H1 (cell line): ENCODE results near the gene WDR31. TPM values are rescaled to one million over a fixed set of nuclear protein-coding genes. Genes with fewer than 3 reads are reported as not detected.

ENCODE experiments used
- CTCF ChIA-PET: fragments of 300-600 bp; sonication (Branson Sonifier 250); formaldehyde crosslinking; loops from one replicate; lab custom pipeline; 2021; ENCODE audit not compliant: partially characterized antibody; lab: Charles Lee
- POLR2A ChIA-PET: fragments of 300-600 bp; sonication (Branson Sonifier 250); formaldehyde crosslinking; loops from one replicate; lab custom pipeline; 2021; ENCODE audit warnings: inconsistent platforms; ENCODE audit not compliant: partially characterized antibody; lab: Charles Lee
- DNase-seq, 2 experiments: peaks; one replicate each; pipeline versions ENCODE4 v3.0.0 to v3.0.0-alpha.2; 2010 to 2022; ENCODE audit warnings: low spot score in 2 of 2, low read depth in 1 of 2, mixed read lengths in 1 of 2
- FAIRE-seq: peaks from 2 replicates; lab custom pipeline; 2011; peaks lifted over from hg19 to GRCh38; lab: Jason Lieb, UNC
- H2AFZ ChIP-seq: 2 replicates; pipeline ENCODE4 v1.8.1; 2012; ENCODE audit warnings: low read length, inconsistent platforms
- H2AK5ac ChIP-seq: 2 replicates; pipeline ENCODE4 v1.6.1; 2013; ENCODE audit warnings: low read depth, low read length
- H2BK120ac ChIP-seq: replicated peaks from 2 replicates; pipeline ENCODE3; 2013; ENCODE audit warnings: low read depth, low read length, inconsistent platforms
- H2BK12ac ChIP-seq: 2 replicates; pipeline ENCODE4 v1.6.1; 2013; ENCODE audit warnings: low read depth, low read length
- H2BK15ac ChIP-seq: 2 replicates; pipeline ENCODE4 v1.6.1; 2013; ENCODE audit warnings: low read length
- H2BK20ac ChIP-seq: 2 replicates; pipeline ENCODE4 v1.6.1; 2013; ENCODE audit warnings: low read length
- H2BK5ac ChIP-seq: 2 replicates; pipeline ENCODE4 v1.6.1; 2013; ENCODE audit warnings: low read depth, low read length
- H3K14ac ChIP-seq: 2 replicates; pipeline ENCODE4 v1.6.1; 2013; ENCODE audit warnings: inconsistent platforms; ENCODE audit not compliant: insufficient read length
- H3K18ac ChIP-seq: 2 replicates; pipeline ENCODE4 v1.6.1; 2013; ENCODE audit warnings: low read length; ENCODE audit errors: extremely low read depth
- H3K23ac ChIP-seq: 2 replicates; pipeline ENCODE4 v1.6.1; 2013; ENCODE audit warnings: inconsistent platforms; ENCODE audit not compliant: insufficient read length
- H3K23me2 ChIP-seq: 2 replicates; pipeline ENCODE4 v1.6.1; 2013; ENCODE audit warnings: low read depth, low read length
- H3K27ac ChIP-seq: 2 replicates; pipeline ENCODE4 v1.6.1; 2011; ENCODE audit warnings: low read depth, low read length, inconsistent platforms
- H3K27me3 ChIP-seq, 4 experiments: replicated peaks in 1 of 4; 1 replicate in 1 of 4; 2 replicates in 3 of 4; pipeline versions ENCODE4 v1.6.1 to v1.8.1; 2011 to 2013; ENCODE audit warnings: low read length in 3 of 4, mild to moderate bottlenecking in 3 of 4, inconsistent platforms in 2 of 4, mixed read lengths in 2 of 4, moderate library complexity in 1 of 4; ENCODE audit not compliant: control insufficient read depth in 3 of 4, insufficient read depth in 3 of 4; ENCODE audit errors: extremely low read depth in 1 of 4
- H3K36me3 ChIP-seq, 4 experiments: 2 replicates each; pipeline versions ENCODE4 v1.6.1 to v1.8.1; 2011 to 2013; ENCODE audit warnings: mild to moderate bottlenecking in 4 of 4, low read length in 3 of 4, moderate library complexity in 2 of 4, control low read depth in 1 of 4, inconsistent platforms in 1 of 4; ENCODE audit not compliant: insufficient read depth in 4 of 4, control insufficient read depth in 2 of 4
- H3K4ac ChIP-seq: replicated peaks from 2 replicates; pipeline ENCODE3; 2013; ENCODE audit warnings: low read length, low read depth, mixed read lengths, inconsistent platforms; ENCODE audit not compliant: insufficient read length
- H3K4me1 ChIP-seq, 4 experiments: replicated peaks in 1 of 4; 1 replicate in 1 of 4; 2 replicates in 3 of 4; pipeline versions ENCODE4 v1.6.1 to v1.8.1; 2011 to 2013; ENCODE audit warnings: low read length in 3 of 4, inconsistent platforms in 2 of 4, mixed read lengths in 1 of 4; ENCODE audit not compliant: insufficient read depth in 4 of 4, control insufficient read depth in 3 of 4
- H3K4me2 ChIP-seq, 2 experiments: 2 replicates each; pipeline versions ENCODE4 v1.6.1 to v1.8.1; 2011 to 2013; ENCODE audit warnings: low read depth in 2 of 2, low read length in 2 of 2, control low read depth in 1 of 2, inconsistent platforms in 1 of 2, mild to moderate bottlenecking in 1 of 2; ENCODE audit not compliant: insufficient read depth in 1 of 2
- H3K4me3 ChIP-seq, 4 experiments: fragments of 200-600, 300-600 bp in 1 of 4; sonication (generic), shearing (Covaris generic), sonication (Bioruptor Twin) in 1 of 4; 2 replicates each; pipeline versions ENCODE4 v1.5.1 to v1.8.1; 2011 to 2016; ENCODE audit warnings: low read length in 4 of 4, low read depth in 3 of 4, control low read depth in 2 of 4, inconsistent platforms in 2 of 4, mild to moderate bottlenecking in 2 of 4, mixed read lengths in 1 of 4, moderate library complexity in 1 of 4; ENCODE audit not compliant: insufficient read depth in 2 of 4; ENCODE audit errors: extremely low read depth in 1 of 4
- H3K56ac ChIP-seq: replicated peaks from 2 replicates; pipeline ENCODE3; 2013; ENCODE audit warnings: low read depth, mild to moderate bottlenecking, mixed read lengths, low read length, inconsistent platforms; ENCODE audit not compliant: insufficient read length
- H3K79me1 ChIP-seq: 2 replicates; pipeline ENCODE4 v1.6.1; 2013; ENCODE audit warnings: low read depth, low read length, control low read depth
- H3K79me2 ChIP-seq, 2 experiments: 2 replicates each; pipeline versions ENCODE4 v1.6.1 to v1.8.1; 2012 to 2013; ENCODE audit warnings: low read length in 2 of 2, mild to moderate bottlenecking in 2 of 2, inconsistent platforms in 1 of 2; ENCODE audit not compliant: insufficient read depth in 2 of 2, control insufficient read depth in 1 of 2
- H3K9ac ChIP-seq, 4 experiments: replicated peaks in 1 of 4; 1 replicate in 1 of 4; 2 replicates in 3 of 4; pipeline versions ENCODE4 v1.6.1 to v1.8.1; 2011 to 2013; ENCODE audit warnings: low read depth in 3 of 4, low read length in 3 of 4, control low read depth in 2 of 4, mild to moderate bottlenecking in 2 of 4, moderate library complexity in 2 of 4, inconsistent platforms in 1 of 4; ENCODE audit errors: extremely low read depth in 1 of 4
- H3K9me3 ChIP-seq, 2 experiments: 2 replicates each; pipeline versions ENCODE4 v1.6.1 to v1.8.1; 2012 to 2013; ENCODE audit warnings: mild to moderate bottlenecking in 2 of 2, moderate library complexity in 2 of 2, control low read depth in 1 of 2, inconsistent platforms in 1 of 2, low read depth in 1 of 2, low read length in 1 of 2, mixed read lengths in 1 of 2; ENCODE audit not compliant: insufficient read depth in 2 of 2
- H4K20me1 ChIP-seq, 2 experiments: replicated peaks in 1 of 2; 2 replicates each; pipeline versions ENCODE3 to v1.8.1; 2011 to 2013; ENCODE audit warnings: inconsistent platforms in 2 of 2, low read length in 2 of 2, mild to moderate bottlenecking in 1 of 2; ENCODE audit not compliant: insufficient read depth in 2 of 2, control insufficient read depth in 1 of 2
- H4K5ac ChIP-seq: 2 replicates; pipeline ENCODE4 v1.6.1; 2013; ENCODE audit warnings: low read length, low read depth, mixed read lengths, inconsistent platforms; ENCODE audit not compliant: insufficient read length
- H4K8ac ChIP-seq: 2 replicates; pipeline ENCODE4 v1.8.0; 2013; ENCODE audit warnings: mild to moderate bottlenecking, moderate library complexity, low read length, inconsistent platforms; ENCODE audit not compliant: insufficient read depth; ENCODE audit errors: extremely low read depth
- H4K91ac ChIP-seq: replicated peaks from 2 replicates; pipeline ENCODE3; 2013; ENCODE audit warnings: low read length, mixed read lengths, inconsistent platforms; ENCODE audit not compliant: insufficient read length
- ATF3 ChIP-seq: IDR thresholded peaks from 2 replicates; pipeline ENCODE4 v1.6.1; 2011; ENCODE audit warnings: low read depth, mild to moderate bottlenecking, low read length; ENCODE audit not compliant: insufficient read depth
- CHD1 ChIP-seq: IDR thresholded peaks from 2 replicates; pipeline ENCODE4 v1.6.1; 2012; ENCODE audit warnings: low read depth, low read length, improper control_type of control experiment
- EP300 ChIP-seq, 2 experiments: IDR thresholded peaks; 1 replicate in 1 of 2; 2 replicates in 1 of 2; pipeline ENCODE4 v1.6.1; 2011 to 2012; ENCODE audit warnings: low read depth in 2 of 2, low read length in 2 of 2, mild to moderate bottlenecking in 2 of 2, borderline replicate concordance in 1 of 2, inconsistent platforms in 1 of 2, moderate library complexity in 1 of 2
- JUN ChIP-seq: IDR thresholded peaks from 2 replicates; pipeline ENCODE4 v1.6.1; 2011; ENCODE audit warnings: low read depth, mild to moderate bottlenecking, improper control_type of control experiment, low read length
- JUND ChIP-seq: IDR thresholded peaks from 2 replicates; pipeline ENCODE4 v1.6.1; 2011; ENCODE audit warnings: mild to moderate bottlenecking, improper control_type of control experiment, low read length
- SP1 ChIP-seq: IDR thresholded peaks from 2 replicates; pipeline ENCODE4 v1.6.1; 2011; ENCODE audit warnings: low read depth, low read length
- SP4 ChIP-seq: IDR thresholded peaks from 2 replicates; pipeline ENCODE4 v1.6.1; 2012; ENCODE audit warnings: low read length, inconsistent platforms
- TAF1 ChIP-seq: IDR thresholded peaks from 2 replicates; pipeline ENCODE4 v1.6.1; 2011; ENCODE audit warnings: mild to moderate bottlenecking, low read depth, low read length
- TAF7 ChIP-seq: optimal IDR thresholded peaks from 2 replicates; pipeline ENCODE3; 2011; ENCODE audit warnings: low read depth, mild to moderate bottlenecking, inconsistent platforms, low read length, moderate library complexity, borderline replicate concordance
- YY1 ChIP-seq: IDR thresholded peaks from 2 replicates; pipeline ENCODE4 v1.6.1; 2011; ENCODE audit warnings: low read depth, mild to moderate bottlenecking, low read length
- WGBS, 2 experiments: shearing (Covaris generic) in 1 of 2; methylation state at CpG; one replicate each; pipeline versions ENCODE4 v1.1.6 to v1.1.7; 2013 to 2015; ENCODE audit warnings: low lambda C conversion rate in 2 of 2, mixed read lengths in 2 of 2, inconsistent platforms in 1 of 2, low coverage in 1 of 2, missing lambda C conversion rate in 1 of 2; ENCODE audit not compliant: insufficient replicate concordance in 2 of 2, insufficient coverage in 1 of 2, insufficient read length in 1 of 2; ENCODE audit errors: extremely low coverage in 1 of 2, missing lambda C conversion rate in 1 of 2; 5-methylcytosine and 5-hydroxymethylcytosine counted together
- polyA plus RNA-seq, 7 experiments: library from polyadenylated mRNA; depleted of rRNA in 3 of 7; stranded (reverse) in 5 of 7; unstranded in 2 of 7; fragments of >200 nt in 5 of 7; fragments of 200-250 nt in 2 of 7; gene quantifications; 1 replicate in 5 of 7; 2 replicates in 1 of 7; 4 replicates in 1 of 7; pipeline versions ENCODE4 v1.2.1 to v1.2.3, GENCODE V29; 2011 to 2013; ENCODE audit warnings: missing spikeins in 2 of 7, mixed read lengths in 2 of 7
- total RNA-seq: library from RNA; stranded (reverse); fragmentation: NEBNext Ultra II Directional; extraction: Animal tissue kit (Norgen Biotek cat#: 25700); gene quantifications from 2 replicates; pipeline ENCODE4 v1.2.1, GENCODE V29; 2021

WDR31 gene
- total and polyA plus RNA-seq, 2 of the 8 experiments (the other 6 are each of a cell fraction or from before 2014, with no cell fraction given): 0.27 to 0.28 TPM

- H4K20me1 ChIP-seq: peaks cover 0 to 2% of the 10 kb centered on the region in 2 experiments
- WGBS, 2 experiments: 89% methylated on average over 2 of the region's 2 CpGs; no CpG with 5 or more reads in 1 of the 2 experiments
- no peak overlapping the region for H3K18ac ChIP-seq
- H3K23ac ChIP-seq: no peak overlapping the region
- H3K14ac ChIP-seq: no peak overlapping the region
- H3K9ac ChIP-seq: no peak overlapping the region
- H2BK12ac ChIP-seq: no peak overlapping the region
- ChIA-PET CTCF (no interaction called here), POLR2A (interaction anchor here (1.5 kb wide), 1 partner anchor 13 kb away, joined by 4 read pairs; the partner anchor contains the start of genes CDC26 and PRPF4)
- no peak overlapping the region for H4K8ac ChIP-seq
- no peak overlapping the region for H2BK5ac ChIP-seq
- H2BK20ac ChIP-seq: no peak overlapping the region
- no peak overlapping the region for H3K56ac ChIP-seq
- no peaks in the 10 kb centered on the region for H3K23me2 ChIP-seq
- no peak overlapping the region for H2BK120ac ChIP-seq
- H3K4me2 ChIP-seq: no peak overlapping the region
- TF ChIP-seq ATF3 (no peak), JUN (no peak), YY1 (no peak), TAF7 (no peak), TAF1 (no peak), CHD1 (no peak), JUND (no peak), SP1 (no peak), SP4 (no peak), EP300 (IDR thresholded peaks at IDR 0.05; ENCODE audit: borderline replicate concordance in 1 of 2, low read depth in 2 of 2, low read length in 2 of 2) (no peak)
- TF ChIP-seq, all 59 proteins: peak for 0
- no peaks in the 10 kb centered on the region for H3K4me1 ChIP-seq
- no peak overlapping the region for H2BK15ac ChIP-seq
- no peaks in the 10 kb centered on the region for H3K9me3 ChIP-seq
- H3K27ac ChIP-seq: no peak overlapping the region
- H3K36me3 ChIP-seq: peaks cover 36 to 87% (median 78%) of the 10 kb centered on the region in 4 experiments
- H3K4me3 ChIP-seq: no peak overlapping the region
- no peak for DNase-seq
- no peak overlapping the region for H2AK5ac ChIP-seq
- no peak overlapping the region for H4K5ac ChIP-seq
- no peak overlapping the region for H2AFZ ChIP-seq
- H3K27me3 ChIP-seq: no peaks in the 10 kb centered on the region
- no peaks in the 10 kb centered on the region for H3K79me2 ChIP-seq
- H3K79me1 ChIP-seq: no peaks in the 10 kb centered on the region
- H3K4ac ChIP-seq: no peak overlapping the region
- FAIRE-seq: no peak
- no peak overlapping the region for H4K91ac ChIP-seq
These were observed 51.0 kb downstream of the WDR31 start for GRCh38 chr9:113289091-113289490.
